ENCODE results near the gene CMSS1.

GRCh38 chr3:99881121-99881524 is 63.5 kb downstream of the CMSS1 start:
- TF ChIP-seq CTCF (IDR thresholded peaks at IDR 0.05; ENCODE audit: low read length) (no peak), EZH2 (optimal IDR thresholded peaks at IDR 0.05; ENCODE audit: low read depth, low read length) (no peak), EZH2phosphoT487 (IDR thresholded peaks at IDR 0.05; ENCODE audit: low read length) (no peak)

Data from MM.1S (cell line).